GM10248 (cell line): Measurements from ENCODE around the gene COX17.

Source experiments
- CTCF ChIA-PET: fragments of 300-600 bp; sonication (Branson Sonifier 250); formaldehyde crosslinking; extraction: SDS; loops from one replicate; lab custom pipeline; 2021; ENCODE audit warnings: antibody characterized with exemption; lab: Yijun Ruan, JAX
- POLR2A ChIA-PET: fragments of 350-650 bp; sonication (Branson Sonifier 250); formaldehyde crosslinking; extraction: SDS; loops from one replicate; lab custom pipeline; 2020; ENCODE audit warnings: antibody characterized with exemption; lab: Yijun Ruan, JAX
- DNase-seq: peaks from one replicate; pipeline ENCODE4 v3.0.0; 2012; ENCODE audit errors: extremely low spot score
- TF ChIP-seq, protein P1 (sequence below): IDR thresholded peaks from 2 replicates; pipeline ENCODE4 v1.5.1; 2012; ENCODE audit warnings: mild to moderate bottlenecking, low read depth; ENCODE audit errors: extremely low read depth, missing control alignments, control extremely low read depth

Gene COX17

DNA sequence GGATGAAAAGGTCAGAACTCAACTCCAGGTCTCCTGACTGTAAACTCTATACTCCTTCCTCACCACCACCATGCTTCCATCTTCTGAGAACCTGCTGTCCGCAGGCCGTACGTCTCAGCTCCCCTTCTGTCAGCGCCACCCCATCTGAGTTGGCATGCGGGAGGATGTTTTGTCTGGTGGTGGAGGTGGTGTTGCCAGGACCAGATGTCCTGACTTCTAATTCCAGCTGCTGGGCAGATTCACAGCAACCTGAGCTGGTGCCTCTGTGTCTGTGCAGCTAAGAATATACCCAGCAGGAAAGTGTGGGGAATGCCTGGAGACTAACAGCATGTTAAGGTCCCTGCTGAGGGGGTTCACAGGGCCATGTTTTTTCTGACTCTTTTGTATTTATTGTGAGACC lies 56.3 kb downstream of the COX17 start:
- POLR2A ChIA-PET: no interaction called here
- CTCF ChIA-PET: interaction anchor here (1.3 to 4.0 kb wide), 6 partner anchors 8 to 70 kb away, joined by 3 to 26 read pairs (median 5); no protein-coding TSS in a partner anchor
- TF ChIP-seq, protein P1, sequence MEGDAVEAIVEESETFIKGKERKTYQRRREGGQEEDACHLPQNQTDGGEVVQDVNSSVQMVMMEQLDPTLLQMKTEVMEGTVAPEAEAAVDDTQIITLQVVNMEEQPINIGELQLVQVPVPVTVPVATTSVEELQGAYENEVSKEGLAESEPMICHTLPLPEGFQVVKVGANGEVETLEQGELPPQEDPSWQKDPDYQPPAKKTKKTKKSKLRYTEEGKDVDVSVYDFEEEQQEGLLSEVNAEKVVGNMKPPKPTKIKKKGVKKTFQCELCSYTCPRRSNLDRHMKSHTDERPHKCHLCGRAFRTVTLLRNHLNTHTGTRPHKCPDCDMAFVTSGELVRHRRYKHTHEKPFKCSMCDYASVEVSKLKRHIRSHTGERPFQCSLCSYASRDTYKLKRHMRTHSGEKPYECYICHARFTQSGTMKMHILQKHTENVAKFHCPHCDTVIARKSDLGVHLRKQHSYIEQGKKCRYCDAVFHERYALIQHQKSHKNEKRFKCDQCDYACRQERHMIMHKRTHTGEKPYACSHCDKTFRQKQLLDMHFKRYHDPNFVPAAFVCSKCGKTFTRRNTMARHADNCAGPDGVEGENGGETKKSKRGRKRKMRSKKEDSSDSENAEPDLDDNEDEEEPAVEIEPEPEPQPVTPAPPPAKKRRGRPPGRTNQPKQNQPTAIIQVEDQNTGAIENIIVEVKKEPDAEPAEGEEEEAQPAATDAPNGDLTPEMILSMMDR: no peak
- no peak for DNase-seq
